ENCODE data around the gene BRAF.
"Not testable (repeated sequence)": the region's sequence is repeated elsewhere in the genome, so short reads cannot be mapped to it uniquely, and the experiment has no call there.

The BRAF gene

GRCh38 chr7:140885735-140886334 is 38.9 kb downstream of the BRAF start (continued):
- no peak for TF ChIP-seq TCF4 (CRISPR knock-in tag; IDR thresholded peaks at IDR 0.05; ENCODE audit: borderline replicate concordance)
- no peak for TF ChIP-seq OSR1 (CRISPR knock-in tag; IDR thresholded peaks at IDR 0.05)
- TF ChIP-seq PATZ1 (CRISPR knock-in tag; IDR thresholded peaks at IDR 0.05; ENCODE audit: borderline replicate concordance): no peak
- TF ChIP-seq TSHZ2 (CRISPR knock-in tag; IDR thresholded peaks at IDR 0.05): no peak
- no peak for TF ChIP-seq SNAI2 (CRISPR knock-in tag; IDR thresholded peaks at IDR 0.05)

- ATAC-seq: no peak
- TF ChIP-seq ISL1 (CRISPR knock-in tag; IDR thresholded peaks at IDR 0.05) (no peak), TOX (CRISPR knock-in tag; IDR thresholded peaks at IDR 0.05; ENCODE audit: borderline replicate concordance) (no peak), ZNF565 (CRISPR knock-in tag; conservative IDR thresholded peaks at IDR 0.05; ENCODE audit: low read depth) (no peak), TSHZ2 (CRISPR knock-in tag; IDR thresholded peaks at IDR 0.05) (no peak), GLIS3 (CRISPR knock-in tag; IDR thresholded peaks at IDR 0.05) (no peak), BACH2 (CRISPR knock-in tag; IDR thresholded peaks at IDR 0.05; ENCODE audit: borderline replicate concordance) (no peak), ESRRG (CRISPR knock-in tag; IDR thresholded peaks at IDR 0.05) (no peak), TCF4 (CRISPR knock-in tag; IDR thresholded peaks at IDR 0.05; ENCODE audit: borderline replicate concordance) (no peak)
- TF ChIP-seq, protein P1, sequence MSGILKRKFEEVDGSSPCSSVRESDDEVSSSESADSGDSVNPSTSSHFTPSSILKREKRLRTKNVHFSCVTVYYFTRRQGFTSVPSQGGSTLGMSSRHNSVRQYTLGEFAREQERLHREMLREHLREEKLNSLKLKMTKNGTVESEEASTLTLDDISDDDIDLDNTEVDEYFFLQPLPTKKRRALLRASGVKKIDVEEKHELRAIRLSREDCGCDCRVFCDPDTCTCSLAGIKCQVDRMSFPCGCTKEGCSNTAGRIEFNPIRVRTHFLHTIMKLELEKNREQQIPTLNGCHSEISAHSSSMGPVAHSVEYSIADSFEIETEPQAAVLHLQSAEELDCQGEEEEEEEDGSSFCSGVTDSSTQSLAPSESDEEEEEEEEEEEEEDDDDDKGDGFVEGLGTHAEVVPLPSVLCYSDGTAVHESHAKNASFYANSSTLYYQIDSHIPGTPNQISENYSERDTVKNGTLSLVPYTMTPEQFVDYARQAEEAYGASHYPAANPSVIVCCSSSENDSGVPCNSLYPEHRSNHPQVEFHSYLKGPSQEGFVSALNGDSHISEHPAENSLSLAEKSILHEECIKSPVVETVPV (CRISPR knock-in tag; IDR thresholded peaks at IDR 0.05): no peak
Observed at GRCh38 chr7:140883378-140883777, 41.4 kb downstream of the BRAF start.

DNA sequence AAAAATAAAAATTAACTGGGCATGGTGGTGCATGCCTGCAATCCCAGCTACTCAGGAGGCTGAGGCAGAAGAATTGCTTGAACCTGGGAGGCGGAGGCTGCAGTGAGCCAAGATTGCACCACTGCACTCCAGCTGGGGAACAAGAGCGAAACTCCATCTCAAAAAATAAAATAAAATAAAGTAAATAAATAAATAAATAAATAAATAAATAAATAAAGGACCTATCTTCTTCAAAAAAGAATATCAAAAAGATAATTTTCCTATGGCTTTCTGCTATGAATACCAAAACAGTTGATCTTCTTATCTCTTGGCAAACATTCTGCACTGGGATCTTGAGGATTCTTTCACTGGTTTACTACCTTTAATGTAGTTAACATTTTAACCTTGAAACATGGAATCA is 41.9 kb downstream of the BRAF start:
- not testable (repeated sequence) for ATAC-seq

GRCh38 chr7:140881507-140882228 is 43.1 kb downstream of the BRAF start:
- no peak for ATAC-seq
- TF ChIP-seq CSDC2 (CRISPR knock-in tag; IDR thresholded peaks at IDR 0.05) (no peak), CREB5 (CRISPR knock-in tag; IDR thresholded peaks at IDR 0.05; ENCODE audit: low read depth) (no peak), ARNTL (CRISPR knock-in tag; IDR thresholded peaks at IDR 0.05; ENCODE audit: borderline replicate concordance, low read depth) (no peak), TCF4 (CRISPR knock-in tag; IDR thresholded peaks at IDR 0.05; ENCODE audit: borderline replicate concordance) (no peak)
